HG03432 (cell line): Measurements from ENCODE around the gene LCE5A.
"Not testable (repeated sequence)": the region's sequence is repeated elsewhere in the genome, so short reads cannot be mapped to it uniquely, and the experiment has no call there.

Source experiments
- ATAC-seq: cut with Tn5 transposase; IDR thresholded peaks from one replicate; pipeline ENCODE4 v1.9.1; 2021; ENCODE audit warnings: mild to moderate bottlenecking, moderate library complexity; ENCODE audit not compliant: unreplicated experiment

Gene LCE5A

DNA sequence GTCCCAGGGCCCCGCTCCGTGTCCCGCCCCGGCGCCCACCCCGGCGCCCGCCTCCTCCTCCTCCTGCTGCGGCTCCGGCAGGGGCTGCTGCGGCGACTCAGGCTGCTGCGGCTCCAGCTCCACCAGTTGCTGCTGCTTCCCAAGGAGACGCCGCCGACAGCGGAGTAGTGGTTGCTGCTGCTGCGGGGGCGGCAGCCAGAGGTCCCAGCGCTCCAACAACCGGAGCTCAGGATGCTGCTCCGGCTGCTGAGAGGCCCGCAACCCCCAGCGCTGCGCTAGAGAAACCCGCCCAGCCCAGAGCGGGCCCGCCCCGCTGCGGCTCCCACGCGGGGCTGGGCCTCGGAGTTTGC lies 4.8 kb downstream of the LCE5A start:
- no peak for ATAC-seq

GRCh38 chr1:152516082-152516481 lies 5.5 kb downstream of the LCE5A start:
- ATAC-seq = no peak

DNA sequence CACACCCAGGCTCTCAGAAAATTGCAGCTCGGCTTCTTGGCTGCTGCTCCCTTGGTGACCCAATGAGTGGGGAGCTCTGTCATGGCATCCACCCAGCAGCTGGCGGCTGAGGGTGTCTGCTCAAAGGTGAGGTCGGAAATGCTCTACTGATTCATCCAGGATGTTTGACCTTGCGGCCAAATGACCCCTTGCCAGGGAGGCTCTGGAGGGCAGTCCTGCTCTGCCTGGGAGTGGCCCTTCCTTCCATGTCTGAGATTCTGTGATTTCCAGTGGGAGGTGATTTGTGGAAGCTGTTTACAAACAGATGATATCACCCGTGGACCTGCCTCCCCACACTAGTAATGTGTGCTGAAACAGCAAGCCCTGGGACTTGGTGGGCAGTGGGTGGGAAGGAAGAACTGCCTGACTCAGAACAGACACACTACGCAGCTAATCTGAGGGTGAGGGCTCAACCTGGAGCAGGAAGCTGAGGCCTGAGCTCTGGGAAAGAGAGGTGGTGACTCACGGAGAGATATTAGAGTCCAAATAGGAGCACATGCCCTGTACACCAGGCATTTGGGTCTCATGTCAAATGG lies 6.7 kb downstream of the LCE5A start:
- ATAC-seq = no peak

DNA sequence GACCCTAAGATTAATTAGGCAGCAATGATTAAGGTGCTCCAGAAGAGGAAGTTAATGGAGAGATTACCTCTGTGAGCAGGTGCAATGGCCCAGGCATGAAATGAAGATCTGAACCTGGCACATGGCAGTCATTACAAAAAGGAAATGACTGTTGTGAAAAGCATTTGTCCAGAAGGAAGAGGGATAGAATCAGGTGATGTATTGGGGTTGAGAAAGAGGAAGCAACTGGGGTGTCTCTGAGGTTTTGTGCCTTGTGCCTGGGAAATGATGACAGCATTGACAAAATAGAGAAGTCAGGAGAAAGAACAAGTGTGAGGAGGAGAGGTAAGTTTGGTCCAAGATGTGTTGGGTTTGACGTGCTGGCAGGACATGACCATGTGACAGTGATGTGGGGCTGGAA lies 9.2 kb downstream of the LCE5A start:
- ATAC-seq = no peak

- no peak for ATAC-seq
These were observed 10.0 kb downstream of the LCE5A start for GRCh38 chr1:152520561-152521090.

GRCh38 chr1:152525080-152525641 lies 14.6 kb downstream of the LCE5A start:
- ATAC-seq = no peak

GRCh38 chr1:152533327-152533938 lies 22.8 kb downstream of the LCE5A start:
- ATAC-seq = no peak

- no peak for ATAC-seq
These were observed 25.2 kb downstream of the LCE5A start for GRCh38 chr1:152535774-152536173.

DNA sequence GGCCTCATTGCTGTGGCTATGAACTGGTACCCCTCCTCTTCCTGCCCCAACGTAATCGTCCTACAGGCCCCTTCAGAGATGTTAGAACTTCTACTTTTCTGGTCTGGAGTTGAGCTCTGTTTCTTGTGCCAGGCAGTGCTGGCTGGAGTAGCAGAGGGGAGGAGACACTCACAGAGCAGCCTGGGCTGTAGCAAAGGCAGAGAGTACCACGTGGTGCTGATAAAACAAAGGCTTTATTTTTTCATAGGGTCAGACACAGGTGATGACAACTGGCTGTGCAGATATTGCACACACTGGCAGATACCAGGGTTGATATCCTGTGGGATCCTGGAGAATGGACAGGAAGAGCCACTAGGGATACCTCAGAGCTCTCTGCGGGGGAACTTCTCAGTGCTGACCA lies 26.9 kb downstream of the LCE5A start:
- no peak for ATAC-seq

GRCh38 chr1:152539901-152540300 lies 29.3 kb downstream of the LCE5A start:
- no peak for ATAC-seq

- ATAC-seq = no peak
These were observed 33.2 kb downstream of the LCE5A start for GRCh38 chr1:152543820-152544219.

GRCh38 chr1:152546704-152547103 lies 36.1 kb downstream of the LCE5A start:
- no peak for ATAC-seq

GRCh38 chr1:152548358-152548757 lies 37.8 kb downstream of the LCE5A start:
- not testable (repeated sequence) for ATAC-seq
